ENCODE data around the gene LZTS3.
"Not testable (repeated sequence)": the region's sequence is repeated elsewhere in the genome, so short reads cannot be mapped to it uniquely, and the experiment has no call there.

LZTS3 gene

GRCh38 chr20:3195590-3196237, 22.4 kb upstream of the LZTS3 start:
- TF ChIP-seq POLR2AphosphoS5 (IDR thresholded peaks at IDR 0.05; ENCODE audit: borderline replicate concordance, low read depth, low read length) (no peak), EZH2 (IDR thresholded peaks at IDR 0.05) (no peak), FOXP2 (optimal IDR thresholded peaks at IDR 0.05; ENCODE audit: control extremely low read depth, extremely low read length, insufficient read depth) (no peak)
- Histone ChIP-seq H3K4me3 (no peak overlapping the region), H3K36me3 (ENCODE audit: insufficient read depth, low read length) (peaks cover 76% of the 10 kb centered on the region), H3K27ac (no peak overlapping the region), H3K9ac (ENCODE audit: insufficient read length) (no peak overlapping the region), H3K9me3 (ENCODE audit: low read depth, low read length) (no peaks in the 10 kb centered on the region)
- no peak for DNase-seq (ENCODE audit: low read depth, low spot score)

- no peak overlapping the region for H3K27ac ChIP-seq
- no peak for DNase-seq (ENCODE audit: low read depth, low spot score)
- H3K36me3 ChIP-seq (ENCODE audit: insufficient read depth, low read length) = peaks cover 72% of the 10 kb centered on the region
- H3K9me3 ChIP-seq (ENCODE audit: low read depth, low read length) = no peaks in the 10 kb centered on the region
- no peak overlapping the region for H3K9ac ChIP-seq (ENCODE audit: insufficient read length)
- no peak overlapping the region for H3K4me3 ChIP-seq
- TF ChIP-seq EZH2 (IDR thresholded peaks at IDR 0.05) (no peak), POLR2AphosphoS5 (IDR thresholded peaks at IDR 0.05; ENCODE audit: borderline replicate concordance, low read depth, low read length) (no peak), FOXP2 (optimal IDR thresholded peaks at IDR 0.05; ENCODE audit: control extremely low read depth, extremely low read length, insufficient read depth) (no peak)
These were observed 21.4 kb upstream of the LZTS3 start for GRCh38 chr20:3194617-3195280.

- no peak overlapping the region for H3K9ac ChIP-seq (ENCODE audit: insufficient read length)
- H3K36me3 ChIP-seq (ENCODE audit: insufficient read depth, low read length) = peaks cover 64% of the 10 kb centered on the region
- no peak for TF ChIP-seq FOXP2 (optimal IDR thresholded peaks at IDR 0.05; ENCODE audit: control extremely low read depth, extremely low read length, insufficient read depth)
- no peak for TF ChIP-seq POLR2AphosphoS5 (IDR thresholded peaks at IDR 0.05; ENCODE audit: borderline replicate concordance, low read depth, low read length)
- no peak for TF ChIP-seq EZH2 (IDR thresholded peaks at IDR 0.05)
These were observed 20.7 kb upstream of the LZTS3 start for GRCh38 chr20:3193806-3194616.

GRCh38 chr20:3192226-3193015, 19.1 kb upstream of the LZTS3 start:
- H3K27ac ChIP-seq = no peak overlapping the region
- no peak for DNase-seq (ENCODE audit: low read depth, low spot score)
- TF ChIP-seq FOXP2 (optimal IDR thresholded peaks at IDR 0.05; ENCODE audit: control extremely low read depth, extremely low read length, insufficient read depth) (no peak), POLR2AphosphoS5 (IDR thresholded peaks at IDR 0.05; ENCODE audit: borderline replicate concordance, low read depth, low read length) (no peak), EZH2 (IDR thresholded peaks at IDR 0.05) (no peak)
- H3K4me3 ChIP-seq = no peak overlapping the region
- no peaks in the 10 kb centered on the region for H3K9me3 ChIP-seq (ENCODE audit: low read depth, low read length)
- H3K9ac ChIP-seq (ENCODE audit: insufficient read length) = no peak overlapping the region
- peaks cover 56% of the 10 kb centered on the region for H3K36me3 ChIP-seq (ENCODE audit: insufficient read depth, low read length)

More at GRCh38 chr20:3193806-3194616, 20.7 kb upstream of the LZTS3 start:
- H3K9me3 ChIP-seq (ENCODE audit: low read depth, low read length) = no peaks in the 10 kb centered on the region
- no peak overlapping the region for H3K27ac ChIP-seq
- no peak overlapping the region for H3K4me3 ChIP-seq
- no peak for DNase-seq (ENCODE audit: low read depth, low spot score)

GRCh38 chr20:3190681-3191111, 17.3 kb upstream of the LZTS3 start:
- TF ChIP-seq FOXP2 (optimal IDR thresholded peaks at IDR 0.05; ENCODE audit: control extremely low read depth, extremely low read length, insufficient read depth) = no peak
- no peak for TF ChIP-seq EZH2 (IDR thresholded peaks at IDR 0.05)
- TF ChIP-seq POLR2AphosphoS5 (IDR thresholded peaks at IDR 0.05; ENCODE audit: borderline replicate concordance, low read depth, low read length) = no peak
- Histone ChIP-seq H3K4me3 (no peak overlapping the region), H3K36me3 (ENCODE audit: insufficient read depth, low read length) (peaks cover 47% of the 10 kb centered on the region), H3K9ac (ENCODE audit: insufficient read length) (no peak overlapping the region), H3K27ac (no peak overlapping the region), H3K9me3 (ENCODE audit: low read depth, low read length) (no peaks in the 10 kb centered on the region)
- DNase-seq (ENCODE audit: low read depth, low spot score) = no peak

GRCh38 chr20:3189561-3190131, 16.3 kb upstream of the LZTS3 start:
- Histone ChIP-seq H3K9ac (ENCODE audit: insufficient read length) (no peak overlapping the region), H3K36me3 (ENCODE audit: insufficient read depth, low read length) (peaks cover 37% of the 10 kb centered on the region), H3K4me3 (no peak overlapping the region), H3K27ac (no peak overlapping the region), H3K9me3 (ENCODE audit: low read depth, low read length) (no peaks in the 10 kb centered on the region)
- no peak for DNase-seq (ENCODE audit: low read depth, low spot score)
- TF ChIP-seq POLR2AphosphoS5 (IDR thresholded peaks at IDR 0.05; ENCODE audit: borderline replicate concordance, low read depth, low read length) (no peak), FOXP2 (optimal IDR thresholded peaks at IDR 0.05; ENCODE audit: control extremely low read depth, extremely low read length, insufficient read depth) (no peak), EZH2 (IDR thresholded peaks at IDR 0.05) (no peak)

- DNase-seq (ENCODE audit: low read depth, low spot score) = no peak
- TF ChIP-seq EZH2 (IDR thresholded peaks at IDR 0.05) (no peak), POLR2AphosphoS5 (IDR thresholded peaks at IDR 0.05; ENCODE audit: borderline replicate concordance, low read depth, low read length) (no peak; the same call in 1 of the 2 replicates), FOXP2 (optimal IDR thresholded peaks at IDR 0.05; ENCODE audit: control extremely low read depth, extremely low read length, insufficient read depth) (no peak)
- H3K9me3 ChIP-seq (ENCODE audit: low read depth, low read length) = no peaks in the 10 kb centered on the region
- H3K36me3 ChIP-seq (ENCODE audit: insufficient read depth, low read length) = peaks cover 29% of the 10 kb centered on the region
- H3K27ac ChIP-seq = no peak overlapping the region
- H3K4me3 ChIP-seq = no peak overlapping the region
- H3K9ac ChIP-seq (ENCODE audit: insufficient read length) = no peak overlapping the region
These were observed 15.6 kb upstream of the LZTS3 start for GRCh38 chr20:3188823-3189413.

GRCh38 chr20:3187861-3188260, 14.5 kb upstream of the LZTS3 start:
- not testable (repeated sequence) for H3K9ac ChIP-seq (ENCODE audit: insufficient read length); H3K27ac ChIP-seq; DNase-seq (ENCODE audit: low read depth, low spot score); H3K9me3 ChIP-seq (ENCODE audit: low read depth, low read length); H3K4me3 ChIP-seq
- peaks cover 26% of the 10 kb centered on the region for H3K36me3 ChIP-seq (ENCODE audit: insufficient read depth, low read length)

All from SK-N-MC (cell line).